GM19043 (cell line): ENCODE measurements around the gene SERPINA1.
"Not testable (repeated sequence)": the region's sequence is repeated elsewhere in the genome, so short reads cannot be mapped to it uniquely, and the experiment has no call there.

Source experiments
- ATAC-seq: cut with Tn5 transposase; IDR thresholded peaks from one replicate; pipeline ENCODE4 v1.9.1; 2021; ENCODE audit warnings: low read depth; ENCODE audit not compliant: unreplicated experiment

The SERPINA1 gene

GRCh38 chr14:94354638-94355185 is 33.7 kb downstream of the SERPINA1 start:
- no peak for ATAC-seq

GRCh38 chr14:94354190-94354589 is 34.2 kb downstream of the SERPINA1 start:
- not testable (repeated sequence) for ATAC-seq

GRCh38 chr14:94349276-94349675 is 39.1 kb downstream of the SERPINA1 start:
- no peak for ATAC-seq

DNA sequence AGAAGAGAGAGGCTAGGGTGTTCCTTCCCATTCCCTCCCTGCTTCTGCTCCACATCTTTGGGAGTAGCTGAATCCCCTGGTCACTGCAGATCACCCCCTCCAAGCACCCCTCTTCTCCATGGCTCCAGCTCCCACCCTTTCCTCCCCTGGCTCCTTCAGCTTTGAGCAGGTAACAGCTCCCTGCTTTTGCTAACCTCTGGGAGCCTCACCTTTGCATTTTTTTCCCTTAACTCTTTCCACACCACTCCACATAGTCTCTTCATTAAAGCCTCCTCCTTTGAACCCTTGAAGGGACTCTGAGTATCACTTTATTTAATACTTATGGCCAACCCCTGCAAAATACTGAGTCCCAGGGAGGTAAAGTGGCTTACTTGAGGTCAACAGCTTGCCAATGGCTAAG is 39.6 kb downstream of the SERPINA1 start:
- no peak for ATAC-seq

DNA sequence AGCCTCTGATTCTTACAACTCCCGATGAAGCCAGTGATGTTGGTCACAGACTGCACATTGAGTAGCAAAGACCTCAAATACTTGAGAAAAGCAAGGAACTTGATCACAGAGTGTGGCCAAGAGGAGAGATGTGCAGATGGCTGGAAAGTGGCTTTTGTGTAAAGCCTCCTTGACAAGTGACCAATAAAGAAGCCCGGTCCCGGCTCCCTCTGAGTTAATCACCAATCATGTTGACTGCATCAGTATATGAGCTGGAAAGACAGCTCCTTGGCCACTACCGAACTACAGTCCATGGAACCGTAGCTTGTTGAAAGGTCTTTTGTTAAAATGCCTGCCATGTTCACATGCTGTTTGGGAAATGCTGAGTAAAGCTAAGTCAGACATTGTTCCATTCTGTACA is 41.6 kb downstream of the SERPINA1 start:
- ATAC-seq, result peak; percentile 11

DNA sequence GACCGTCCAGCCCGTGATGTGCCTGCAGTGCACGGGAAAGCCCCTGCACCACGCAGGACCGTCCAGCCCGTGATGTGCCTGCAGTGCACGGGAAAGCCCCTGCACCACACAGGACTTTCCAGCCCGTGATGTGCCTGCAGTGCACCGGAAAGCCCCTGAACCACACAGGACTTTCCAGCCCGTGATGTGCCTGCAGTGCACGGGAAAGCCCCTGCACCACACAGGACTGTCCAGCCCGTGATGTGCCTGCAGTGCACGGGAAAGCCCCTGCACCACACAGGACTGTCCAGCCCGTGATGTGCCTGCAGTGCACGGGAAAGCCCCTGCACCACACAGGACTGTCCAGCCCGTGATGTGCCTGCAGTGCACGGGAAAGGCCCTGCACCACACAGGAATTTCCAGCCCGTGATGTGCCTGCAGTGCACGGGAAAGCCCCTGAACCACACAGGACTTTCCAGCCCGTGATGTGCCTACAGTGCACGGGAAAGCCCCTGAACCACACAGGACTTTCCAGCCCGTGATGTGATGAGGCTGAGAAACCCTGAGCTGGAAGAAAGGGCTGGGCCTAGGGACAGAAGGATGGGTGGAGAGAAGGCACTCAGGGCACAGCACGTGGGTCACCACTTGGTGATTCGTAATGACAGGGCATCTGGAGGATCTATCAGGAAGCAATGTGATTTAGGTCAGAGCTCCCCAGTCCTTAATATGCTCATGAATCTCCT is 42.2 kb downstream of the SERPINA1 start:
- peak; percentile 50 for ATAC-seq

DNA sequence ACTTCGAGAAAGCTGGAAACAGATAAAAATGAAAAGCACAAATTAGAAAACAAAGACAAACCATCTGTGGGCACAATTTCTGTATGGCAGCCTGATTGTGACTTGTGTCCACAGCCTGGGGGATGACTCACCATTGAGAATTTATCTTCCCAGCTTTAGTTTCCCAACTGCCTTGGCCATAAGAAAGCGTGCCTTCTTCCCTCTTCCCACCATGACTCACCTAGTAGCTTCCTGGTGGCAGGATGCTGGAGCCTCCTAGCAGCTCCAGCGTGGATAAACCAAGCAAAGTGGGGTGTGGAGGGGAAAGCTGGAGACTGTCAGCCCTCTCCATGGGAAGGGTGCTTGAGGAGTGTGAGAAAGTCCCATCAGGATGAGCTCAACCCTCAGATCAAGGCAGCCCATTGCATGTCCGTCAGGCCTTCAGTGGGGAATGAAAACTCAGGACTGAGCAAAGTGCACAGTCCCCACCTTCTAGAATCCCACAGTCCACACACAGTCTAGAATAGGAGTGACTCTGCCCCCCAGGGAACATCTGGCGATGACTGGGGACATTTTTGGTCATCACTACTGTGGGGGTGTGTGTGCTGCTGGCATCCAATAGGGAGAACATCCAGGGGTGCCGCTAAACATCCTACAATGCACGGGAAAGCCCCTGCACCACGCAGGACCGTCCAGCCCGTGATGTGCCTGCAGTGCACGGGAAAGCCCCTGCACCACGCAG is 42.9 kb downstream of the SERPINA1 start:
- no peak for ATAC-seq

GRCh38 chr14:94344389-94344788 is 44.0 kb downstream of the SERPINA1 start:
- ATAC-seq, result no peak

- ATAC-seq, result no peak
These were observed 45.0 kb downstream of the SERPINA1 start for GRCh38 chr14:94343238-94344005.

GRCh38 chr14:94342334-94342934 is 46.0 kb downstream of the SERPINA1 start:
- ATAC-seq, result no peak

- no peak for ATAC-seq
These were observed 46.6 kb downstream of the SERPINA1 start for GRCh38 chr14:94341656-94342333.

DNA sequence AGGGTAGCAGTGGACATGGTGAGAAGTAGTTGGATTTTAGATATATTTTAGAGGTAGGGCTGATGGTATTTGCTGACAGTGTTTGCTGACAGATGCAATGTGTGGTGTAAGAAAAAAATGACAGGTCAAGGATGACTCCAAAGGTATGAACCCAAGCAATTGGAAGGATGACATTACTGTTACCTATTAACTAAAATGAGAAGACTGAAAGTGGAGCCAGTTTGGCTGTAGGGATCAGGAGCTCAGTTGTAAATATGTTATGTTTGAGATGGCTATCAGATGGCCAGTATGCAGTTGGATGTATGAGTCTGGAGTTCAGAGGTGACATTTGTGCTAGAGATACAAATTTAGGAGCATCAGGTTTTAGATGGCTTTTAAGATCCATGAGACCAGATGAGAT is 47.9 kb downstream of the SERPINA1 start:
- ATAC-seq, result no peak

DNA sequence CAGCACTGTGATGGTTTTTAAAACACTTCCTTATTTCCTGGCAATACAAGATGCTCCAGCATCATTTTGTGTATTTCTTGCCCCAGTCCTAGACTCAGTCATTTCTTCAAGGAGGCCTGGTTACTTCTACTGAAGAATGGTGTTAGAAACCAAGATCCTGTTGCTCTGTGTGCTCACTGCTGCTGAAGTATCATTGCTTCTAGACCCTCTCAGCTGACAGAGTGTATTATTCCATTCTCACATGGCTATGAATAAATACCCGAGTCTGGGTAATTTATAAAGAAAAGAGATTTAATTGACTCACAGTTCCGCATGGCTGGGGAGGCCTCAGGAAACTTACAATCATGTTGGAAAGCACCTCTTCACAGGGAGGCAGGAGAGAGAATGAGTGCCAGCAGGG is 50.4 kb downstream of the SERPINA1 start:
- ATAC-seq, result no peak

GRCh38 chr14:94337274-94337673 is 51.1 kb downstream of the SERPINA1 start:
- no peak for ATAC-seq

- no peak for ATAC-seq
These were observed 53.5 kb downstream of the SERPINA1 start for GRCh38 chr14:94334872-94335271.

GRCh38 chr14:94332587-94332986 is 55.8 kb downstream of the SERPINA1 start:
- ATAC-seq, result no peak

- ATAC-seq, result no peak
These were observed 56.3 kb downstream of the SERPINA1 start for GRCh38 chr14:94332063-94332583.

GRCh38 chr14:94331462-94331861 is 56.9 kb downstream of the SERPINA1 start:
- no peak for ATAC-seq

DNA sequence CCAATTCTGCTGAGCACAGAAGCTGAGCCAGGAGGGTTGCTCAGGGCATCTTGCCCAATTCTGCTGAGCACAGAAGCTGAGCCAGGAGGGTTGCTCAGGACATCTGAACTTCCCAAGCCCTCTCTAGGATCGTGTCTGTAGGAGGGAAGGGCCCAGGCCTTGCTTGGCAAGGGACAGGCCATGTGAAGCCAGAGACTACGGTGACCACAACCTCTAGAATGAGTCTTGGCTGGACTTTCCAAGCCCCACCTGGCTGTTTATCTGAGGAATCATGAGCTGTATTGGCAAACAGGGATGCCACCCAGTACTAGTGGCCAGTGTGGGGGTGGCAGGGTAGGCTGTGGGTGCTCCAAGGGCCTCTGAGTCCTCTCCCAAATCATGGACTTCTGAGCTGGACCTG is 57.5 kb downstream of the SERPINA1 start:
- ATAC-seq, result no peak

DNA sequence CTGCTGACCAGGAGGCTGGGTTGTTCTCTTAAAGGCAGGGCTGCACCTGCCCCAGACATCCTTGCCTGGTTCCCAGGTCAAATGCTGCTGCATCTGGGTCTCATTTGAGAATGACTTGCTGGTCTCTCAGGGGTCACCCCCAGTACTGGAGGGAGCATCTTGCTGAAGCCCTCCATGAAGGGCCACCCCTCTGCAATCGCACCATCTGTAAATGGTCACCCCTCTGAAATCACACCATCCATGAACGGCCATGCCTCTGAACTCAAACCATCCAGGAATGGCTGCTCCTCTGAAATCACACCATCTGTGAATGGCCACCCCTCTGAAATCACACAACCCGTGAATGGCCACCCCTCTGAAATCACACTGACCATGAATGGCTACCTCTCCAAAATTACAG is 58.0 kb downstream of the SERPINA1 start:
- ATAC-seq, result no peak
